OCI-LY1 (cell line): ENCODE data around the gene TMEM266.

Experiments
- H2AFZ ChIP-seq: fragments of 200-600 bp; sonication (generic), shearing (Covaris generic); 2 replicates; pipeline ENCODE4 v1.6.0; 2014; ENCODE audit warnings: antibody characterized with exemption, mild to moderate bottlenecking, low read length
- H3F3A ChIP-seq: fragments of 200-600 bp; sonication (generic), shearing (Covaris generic); 2 replicates; pipeline ENCODE4 v1.6.0; 2014; ENCODE audit warnings: mild to moderate bottlenecking, antibody characterized with exemption, low read length, moderate library complexity; ENCODE audit not compliant: insufficient read depth
- H3K27ac ChIP-seq: fragments of 200-600 bp; sonication (generic); 2 replicates; pipeline ENCODE4 v1.5.1; 2014; ENCODE audit warnings: low read length, mixed run types, mild to moderate bottlenecking, low read depth; ENCODE audit not compliant: poor library complexity, severe bottlenecking
- H3K27me3 ChIP-seq: fragments of 200-600 bp; sonication (generic); 2 replicates; pipeline ENCODE4 v1.6.0; 2014; ENCODE audit warnings: antibody characterized with exemption, mild to moderate bottlenecking, low read length, moderate library complexity; ENCODE audit not compliant: insufficient read depth
- H3K36me3 ChIP-seq: fragments of 200-600 bp; sonication (generic); 2 replicates; pipeline ENCODE4 v1.6.1; 2014; ENCODE audit warnings: mild to moderate bottlenecking, antibody characterized with exemption, low read length, moderate library complexity, mixed read lengths; ENCODE audit not compliant: insufficient read depth
- H3K4me1 ChIP-seq: fragments of 200-600 bp; sonication (generic); 2 replicates; pipeline ENCODE4 v1.5.1; 2014; ENCODE audit warnings: mild to moderate bottlenecking, low read length, moderate library complexity; ENCODE audit not compliant: insufficient read depth, severe bottlenecking
- H3K4me2 ChIP-seq: fragments of 200-600 bp; sonication (generic), shearing (Covaris generic); 2 replicates; pipeline ENCODE4 v1.6.1; 2014; ENCODE audit warnings: low read length
- H3K4me3 ChIP-seq: fragments of 200-600 bp; sonication (generic); 2 replicates; pipeline ENCODE4 v1.5.1; 2014; ENCODE audit warnings: low read length, low read depth, mild to moderate bottlenecking, mixed read lengths; ENCODE audit not compliant: poor library complexity, severe bottlenecking
- H3K79me2 ChIP-seq: fragments of 200-600 bp; shearing (Covaris generic); 2 replicates; pipeline ENCODE4 v1.6.1; 2016; ENCODE audit warnings: mixed run types, low read length, mixed read lengths; ENCODE audit not compliant: insufficient read depth
- H3K9ac ChIP-seq: fragments of 200-600 bp; sonication (generic), shearing (Covaris generic); 2 replicates; pipeline ENCODE4 v1.6.1; 2014; ENCODE audit warnings: mild to moderate bottlenecking, low read length, mixed read lengths
- H3K9me2 ChIP-seq: fragments of 200-600 bp; sonication (generic), shearing (Covaris generic); 2 replicates; pipeline ENCODE4 v1.6.1; 2014; ENCODE audit warnings: low read depth, mild to moderate bottlenecking, low read length, mixed read lengths
- H3K9me3 ChIP-seq: fragments of 200-600 bp; shearing (Covaris generic); 2 replicates; pipeline ENCODE4 v1.6.1; 2014; ENCODE audit warnings: low read length, mixed read lengths
- H4K20me1 ChIP-seq: fragments of 200-600 bp; sonication (generic), shearing (Covaris generic); 2 replicates; pipeline ENCODE4 v1.6.0; 2016; ENCODE audit warnings: mild to moderate bottlenecking, low read length; ENCODE audit not compliant: insufficient read depth
- CTCF ChIP-seq: fragments of 200-600 bp; sonication (generic), shearing (Covaris generic); IDR thresholded peaks from 2 replicates; pipeline ENCODE4 v1.5.1; 2017; ENCODE audit warnings: mild to moderate bottlenecking, antibody characterized with exemption, low read length, moderate library complexity, mixed read lengths
- EZH2 ChIP-seq: fragments of 200-600 bp; sonication (generic), shearing (Covaris generic); IDR thresholded peaks from 2 replicates; pipeline ENCODE4 v1.8.0; 2017; ENCODE audit warnings: borderline replicate concordance, mixed run types, mild to moderate bottlenecking, antibody characterized with exemption, low read length, moderate library complexity, mixed read lengths

The TMEM266 gene

GRCh38 chr15:76164602-76165001 lies 104.8 kb downstream of the TMEM266 start:
- Histone ChIP-seq H3K4me2 (no peak overlapping the region), H3K4me1 (peaks cover 5% of the 10 kb centered on the region), H3K9me3 (no peaks in the 10 kb centered on the region), H3K27ac (no peak overlapping the region), H3F3A (no peaks in the 10 kb centered on the region), H3K4me3 (no peak overlapping the region), H3K79me2 (no peaks in the 10 kb centered on the region), H4K20me1 (no peaks in the 10 kb centered on the region), H3K9me2 (no peaks in the 10 kb centered on the region), H2AFZ (no peak overlapping the region), H3K36me3 (no peaks in the 10 kb centered on the region), H3K9ac (no peak overlapping the region), H3K27me3 (peaks cover 8% of the 10 kb centered on the region; the same call in 1 of the 2 replicates)
- TF ChIP-seq EZH2 (no peak), CTCF (no peak)

- Histone ChIP-seq H3K4me1 (peaks cover 5% of the 10 kb centered on the region), H2AFZ (no peak overlapping the region), H3K27me3 (0 out of 2 replicates have a peak, but pooled peaks cover 5% of the 10 kb centered on the region)
These were observed 106.2 kb downstream of the TMEM266 start for GRCh38 chr15:76165951-76166350.

GRCh38 chr15:76168237-76168984 lies 108.6 kb downstream of the TMEM266 start:
- Histone ChIP-seq H3K79me2 (no peaks in the 10 kb centered on the region), H2AFZ (0 out of 2 replicates have a peak overlapping the region, but pooled peaks have one; percentile 27)

More at GRCh38 chr15:76165951-76166350, 106.2 kb downstream of the TMEM266 start:
- H3K4me3 ChIP-seq = no peak overlapping the region
- H4K20me1 ChIP-seq = no peaks in the 10 kb centered on the region
- no peak overlapping the region for H3K27ac ChIP-seq
- H3F3A ChIP-seq = no peaks in the 10 kb centered on the region
- no peak overlapping the region for H3K4me2 ChIP-seq
- H3K9me2 ChIP-seq = no peaks in the 10 kb centered on the region
- TF ChIP-seq EZH2 = no peak
- TF ChIP-seq CTCF = no peak
- H3K9me3 ChIP-seq = no peaks in the 10 kb centered on the region
- H3K36me3 ChIP-seq = no peaks in the 10 kb centered on the region
- no peak overlapping the region for H3K9ac ChIP-seq
- no peaks in the 10 kb centered on the region for H3K79me2 ChIP-seq

More at GRCh38 chr15:76168237-76168984, 108.6 kb downstream of the TMEM266 start:
- no peaks in the 10 kb centered on the region for H4K20me1 ChIP-seq
- H3K27me3 ChIP-seq = 0 out of 2 replicates have a peak, but pooled peaks cover 4% of the 10 kb centered on the region
- H3K9me2 ChIP-seq = no peaks in the 10 kb centered on the region
- TF ChIP-seq EZH2 (no peak), CTCF (no peak)
- H3K9me3 ChIP-seq = no peaks in the 10 kb centered on the region
- H3K36me3 ChIP-seq = no peaks in the 10 kb centered on the region
- peak overlapping the region; percentile 5 for H3K4me3 ChIP-seq
- no peak overlapping the region for H3K9ac ChIP-seq
- peaks cover 5% of the 10 kb centered on the region for H3K4me1 ChIP-seq
- no peak overlapping the region for H3K27ac ChIP-seq
- H3F3A ChIP-seq = no peaks in the 10 kb centered on the region
- H3K4me2 ChIP-seq = peak overlapping the region; percentile 21; the same call in 1 of the 2 replicates
